Caki2 (cell line): ENCODE results near the gene MARK3. TPM values are rescaled to one million over a fixed set of nuclear protein-coding genes. Genes with fewer than 3 reads are reported as not detected.
"Not testable (repeated sequence)": the region's sequence is repeated elsewhere in the genome, so short reads cannot be mapped to it uniquely, and the experiment has no call there.

Source experiments
- DNase-seq: peaks from one replicate; pipeline ENCODE4 v3.0.0-alpha.2; 2015; ENCODE audit warnings: low read depth
- in situ Hi-C: cut with HindIII; loops from 2 replicates; pipeline ENCODE4 v1.10.0; 2016; ENCODE audit warnings: low sequenced_read_pairs, low pct_unique_long_range_greater_than_20kb, mixed read lengths
- total RNA-seq: library from RNA; depleted of rRNA; stranded (reverse); fragments of >200 nt; shearing (Covaris generic); gene quantifications from 2 replicates; pipeline ENCODE4 v1.2.3, GENCODE V29; 2014; ENCODE audit warnings: low replicate concordance

Gene MARK3
- total RNA-seq, 1 experiment from 2014 or later = 17.8 TPM

DNA sequence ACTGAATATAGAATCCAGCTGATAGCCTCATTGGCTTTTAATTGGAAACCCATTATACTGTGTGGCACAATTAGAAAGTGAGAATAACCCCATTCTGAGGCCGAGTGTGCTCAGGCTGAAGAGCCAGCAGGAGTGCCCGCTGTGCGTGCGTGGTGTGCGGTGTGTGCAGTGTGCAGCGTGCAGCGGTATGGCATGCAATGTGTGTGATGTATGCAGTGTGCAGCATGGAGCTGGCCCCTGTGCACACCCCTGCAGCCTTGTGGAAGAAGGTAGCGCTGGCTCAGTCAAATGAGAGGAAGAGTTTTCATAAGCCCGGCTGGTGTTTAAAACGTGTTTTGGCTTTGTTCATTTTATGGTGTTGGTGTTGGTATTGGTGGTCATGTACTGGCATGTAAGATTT lies 114.5 kb downstream of the MARK3 start:
- in situ Hi-C loops = no loop called here
- no peak for DNase-seq

DNA sequence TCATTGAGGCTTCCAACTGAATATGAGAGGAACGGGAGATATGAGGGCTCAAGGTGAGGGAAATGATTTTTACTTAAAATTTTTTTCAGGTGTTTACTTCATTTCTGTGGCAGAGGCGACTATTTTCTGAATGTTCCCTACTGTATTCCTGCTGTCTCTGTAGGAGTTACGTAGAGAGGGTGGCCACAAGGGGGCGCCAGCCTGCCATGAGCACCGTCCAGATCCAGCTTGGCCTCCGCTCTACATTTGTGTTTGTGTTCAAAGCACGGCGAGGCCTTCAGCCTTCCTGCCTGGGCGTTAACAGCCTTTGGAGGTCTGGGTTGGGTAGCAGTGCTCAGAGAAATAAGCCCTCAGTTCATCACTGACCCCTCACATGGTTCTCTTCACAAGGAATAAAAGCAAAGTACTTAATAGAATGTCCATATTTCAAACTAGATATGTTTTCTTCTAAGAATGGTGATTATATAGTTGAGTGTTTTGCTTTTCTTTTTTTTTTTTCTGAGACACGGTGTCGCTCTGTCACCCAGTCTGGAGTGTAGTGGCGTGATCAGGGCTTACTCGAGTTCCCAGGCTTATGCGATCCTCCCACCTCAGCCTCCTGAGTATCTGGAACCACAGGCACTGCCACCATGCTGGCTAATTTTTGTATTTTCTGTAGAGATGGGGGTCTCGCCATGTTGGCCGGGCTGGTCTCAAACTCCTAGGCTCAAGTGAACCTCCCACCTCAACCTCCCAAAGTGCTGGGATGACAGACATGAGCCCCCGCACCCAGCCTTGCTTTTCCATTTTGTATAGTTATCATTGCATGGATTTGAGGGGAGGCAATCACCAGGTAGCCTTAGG lies 115.2 kb downstream of the MARK3 start:
- DNase-seq = peak; percentile 42

DNA sequence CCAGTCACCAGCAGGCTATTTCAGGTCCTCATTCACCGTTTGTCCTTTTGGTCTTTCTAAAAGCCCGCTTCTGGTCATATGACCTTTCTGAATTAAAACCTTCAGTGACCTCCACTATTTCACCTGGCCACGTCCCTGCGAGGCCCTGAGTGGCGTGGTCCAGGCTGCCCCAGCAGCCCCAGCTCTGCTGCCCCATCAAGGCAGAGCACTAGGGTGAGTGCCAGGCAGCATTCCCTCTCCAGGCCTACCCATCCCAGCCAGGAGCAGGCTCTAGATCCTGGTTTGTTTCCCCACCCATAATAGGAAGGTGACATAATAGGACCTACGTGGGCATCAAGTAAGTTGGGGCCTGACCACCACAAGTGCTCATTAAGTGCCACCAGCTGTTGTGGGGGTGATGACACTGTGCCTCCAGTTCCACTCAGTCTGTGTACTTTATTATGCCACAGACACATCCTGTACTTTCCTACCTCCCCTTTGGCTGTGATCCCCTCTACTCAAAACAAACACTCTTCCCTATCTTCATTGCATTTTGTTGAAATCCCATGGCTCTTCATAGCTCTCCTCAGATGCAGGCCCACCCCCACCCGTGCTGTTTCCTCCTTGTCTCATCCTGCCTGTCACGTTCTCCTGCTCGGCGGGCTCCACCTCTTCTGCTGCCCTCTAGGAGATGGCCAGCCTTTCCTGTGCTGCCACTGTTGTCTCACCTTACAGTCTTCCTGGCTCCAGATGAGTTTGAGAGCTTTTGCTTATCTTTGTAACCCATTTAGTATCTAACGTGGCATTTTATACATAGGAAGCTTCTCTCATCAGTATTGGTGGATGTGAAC lies 116.0 kb downstream of the MARK3 start:
- in situ Hi-C loops = no loop called here
- no peak for DNase-seq

More for the DNA sequence above, 115.2 kb downstream of the MARK3 start:
- in situ Hi-C loops = no loop called here

DNA sequence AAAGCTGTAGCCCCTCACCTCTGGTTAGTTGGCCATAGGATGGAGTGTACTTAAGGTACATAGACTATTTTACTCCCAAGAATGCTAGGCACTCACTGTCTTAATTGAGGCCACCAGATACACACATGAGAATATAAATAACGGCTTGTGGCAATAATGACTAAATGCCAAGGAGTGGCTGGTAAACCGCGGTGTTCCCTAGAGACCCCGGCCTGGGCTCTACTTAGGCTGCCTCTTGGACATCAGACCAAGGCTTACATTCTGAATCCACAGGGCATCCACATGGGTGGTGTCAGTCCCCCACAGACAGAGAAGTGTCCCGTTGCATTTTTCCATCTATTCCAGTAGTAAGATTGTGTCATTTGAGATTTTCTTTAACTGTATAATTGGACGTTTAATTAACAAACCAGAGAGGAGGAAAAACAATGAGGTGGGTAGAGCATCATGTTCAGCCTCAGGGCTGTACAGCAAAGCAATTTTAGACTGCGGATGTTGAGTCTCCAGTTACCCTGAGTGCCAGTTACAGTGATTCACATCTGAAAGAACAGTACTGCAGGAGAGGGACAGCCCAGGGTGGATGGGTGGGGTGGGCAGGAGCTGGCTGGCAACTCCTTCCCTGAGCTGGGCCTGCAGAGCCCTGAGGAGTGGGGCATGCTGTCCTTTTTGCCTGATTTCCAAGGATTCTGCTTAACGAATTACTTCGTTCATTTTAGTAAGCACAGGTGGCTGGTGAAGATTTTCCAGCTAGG lies 116.9 kb downstream of the MARK3 start:
- no peak for DNase-seq
- in situ Hi-C loops = no loop called here

DNA sequence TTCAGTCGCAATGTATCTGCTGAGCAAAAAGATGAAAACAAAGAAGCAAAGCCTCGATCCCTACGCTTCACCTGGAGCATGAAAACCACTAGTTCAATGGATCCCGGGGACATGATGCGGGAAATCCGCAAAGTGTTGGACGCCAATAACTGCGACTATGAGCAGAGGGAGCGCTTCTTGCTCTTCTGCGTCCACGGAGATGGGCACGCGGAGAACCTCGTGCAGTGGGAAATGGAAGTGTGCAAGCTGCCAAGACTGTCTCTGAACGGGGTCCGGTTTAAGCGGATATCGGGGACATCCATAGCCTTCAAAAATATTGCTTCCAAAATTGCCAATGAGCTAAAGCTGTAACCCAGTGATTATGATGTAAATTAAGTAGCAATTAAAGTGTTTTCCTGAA lies 117.7 kb downstream of the MARK3 start:
- in situ Hi-C loops = no loop called here
- DNase-seq = no peak

DNA sequence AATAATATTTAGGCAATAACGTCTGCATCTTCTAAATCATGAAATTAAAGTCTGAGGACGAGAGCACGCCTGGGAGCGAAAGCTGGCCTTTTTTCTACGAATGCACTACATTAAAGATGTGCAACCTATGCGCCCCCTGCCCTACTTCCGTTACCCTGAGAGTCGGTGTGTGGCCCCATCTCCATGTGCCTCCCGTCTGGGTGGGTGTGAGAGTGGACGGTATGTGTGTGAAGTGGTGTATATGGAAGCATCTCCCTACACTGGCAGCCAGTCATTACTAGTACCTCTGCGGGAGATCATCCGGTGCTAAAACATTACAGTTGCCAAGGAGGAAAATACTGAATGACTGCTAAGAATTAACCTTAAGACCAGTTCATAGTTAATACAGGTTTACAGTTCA lies 118.1 kb downstream of the MARK3 start:
- in situ Hi-C loops = no loop called here

DNA sequence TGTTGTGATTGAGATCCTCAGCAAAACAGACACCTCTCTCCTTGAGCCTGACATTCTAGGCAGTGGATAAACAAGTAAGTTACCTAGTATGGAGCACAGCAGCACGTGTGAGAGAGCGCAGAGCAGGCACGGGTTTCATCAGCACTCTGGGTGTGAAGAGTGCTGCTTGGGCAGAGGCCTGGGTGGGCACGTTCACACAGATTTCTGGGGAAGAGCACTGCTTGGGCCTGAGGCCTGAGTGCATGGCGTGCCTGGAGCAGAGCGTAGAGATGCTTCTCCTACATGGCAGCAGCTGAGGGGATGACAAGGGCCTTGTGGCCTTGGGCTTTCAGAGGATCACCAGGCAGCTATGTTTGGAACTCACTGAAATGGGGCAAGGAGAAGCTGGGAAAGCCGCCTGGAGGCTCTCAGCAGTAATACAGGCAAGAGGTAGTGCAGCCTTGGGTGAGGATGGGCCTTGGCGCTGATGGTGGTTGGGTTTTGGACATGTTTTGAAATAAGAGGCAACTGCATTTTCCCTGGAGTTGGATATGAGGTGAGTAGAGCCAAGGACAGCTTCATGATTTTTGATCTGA lies 119.9 kb downstream of the MARK3 start:
- DNase-seq = no peak
- in situ Hi-C loops = no loop called here

More for the DNA sequence above, 118.1 kb downstream of the MARK3 start:
- no peak for DNase-seq

DNA sequence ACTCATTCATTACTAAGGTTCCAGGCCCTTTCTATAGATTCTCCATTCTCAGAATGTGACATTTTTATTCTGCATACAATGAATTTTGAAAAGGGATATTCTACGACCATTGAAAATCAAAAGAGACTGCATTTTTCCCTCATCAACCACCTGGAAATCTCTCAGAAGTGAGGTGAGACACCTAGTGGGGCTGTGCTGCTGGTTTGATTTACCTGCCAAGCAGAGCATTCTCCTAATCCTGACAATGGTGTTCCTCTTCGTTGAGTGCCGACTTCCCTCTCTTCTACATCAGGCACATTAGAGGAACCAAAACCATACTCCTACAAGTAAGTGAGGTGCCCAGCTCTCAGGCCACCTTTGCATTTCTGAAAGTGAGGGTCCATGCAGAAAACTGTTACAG lies 122.5 kb downstream of the MARK3 start:
- in situ Hi-C loops = no loop called here
- no peak for DNase-seq

DNA sequence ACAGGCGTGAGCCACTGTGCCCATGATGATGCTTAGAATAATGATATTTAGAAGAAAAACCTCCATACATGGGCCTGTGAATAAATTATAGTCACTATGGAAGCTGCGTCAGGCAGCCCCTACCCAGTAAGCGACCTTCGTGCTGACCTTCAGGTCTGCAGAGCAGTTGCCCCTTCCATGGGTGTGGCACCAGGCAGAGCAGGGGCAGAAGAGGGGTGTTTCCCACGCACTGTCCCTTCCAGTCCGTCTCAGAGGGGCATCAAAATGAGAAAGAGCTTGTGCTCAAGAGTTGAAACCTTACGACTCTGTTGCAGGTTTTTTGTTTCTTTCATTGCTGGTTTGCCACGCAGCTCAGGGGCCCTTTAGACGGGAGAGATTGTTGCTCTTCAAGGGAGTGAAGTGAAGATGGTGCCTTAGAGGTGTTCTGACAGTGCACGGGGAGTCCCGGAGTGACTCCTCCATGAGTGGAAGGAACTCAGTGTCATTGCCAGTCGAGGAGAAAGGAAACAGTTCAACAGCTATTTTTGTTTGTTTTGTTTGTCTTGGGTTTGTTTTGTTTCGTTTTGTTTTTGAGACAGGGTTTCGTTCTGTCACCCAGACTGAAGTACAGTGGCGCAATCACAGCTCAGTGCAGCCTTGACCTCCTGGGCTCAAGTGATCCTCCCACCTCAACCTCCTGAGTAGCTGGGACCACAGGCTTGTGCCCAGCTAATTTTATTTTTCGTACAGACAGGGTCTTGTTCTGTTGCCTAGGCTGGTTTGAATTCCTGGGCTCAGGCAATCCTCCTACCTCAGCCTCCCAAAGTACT lies 123.5 kb downstream of the MARK3 start:
- in situ Hi-C loops = no loop called here
- no peak for DNase-seq

DNA sequence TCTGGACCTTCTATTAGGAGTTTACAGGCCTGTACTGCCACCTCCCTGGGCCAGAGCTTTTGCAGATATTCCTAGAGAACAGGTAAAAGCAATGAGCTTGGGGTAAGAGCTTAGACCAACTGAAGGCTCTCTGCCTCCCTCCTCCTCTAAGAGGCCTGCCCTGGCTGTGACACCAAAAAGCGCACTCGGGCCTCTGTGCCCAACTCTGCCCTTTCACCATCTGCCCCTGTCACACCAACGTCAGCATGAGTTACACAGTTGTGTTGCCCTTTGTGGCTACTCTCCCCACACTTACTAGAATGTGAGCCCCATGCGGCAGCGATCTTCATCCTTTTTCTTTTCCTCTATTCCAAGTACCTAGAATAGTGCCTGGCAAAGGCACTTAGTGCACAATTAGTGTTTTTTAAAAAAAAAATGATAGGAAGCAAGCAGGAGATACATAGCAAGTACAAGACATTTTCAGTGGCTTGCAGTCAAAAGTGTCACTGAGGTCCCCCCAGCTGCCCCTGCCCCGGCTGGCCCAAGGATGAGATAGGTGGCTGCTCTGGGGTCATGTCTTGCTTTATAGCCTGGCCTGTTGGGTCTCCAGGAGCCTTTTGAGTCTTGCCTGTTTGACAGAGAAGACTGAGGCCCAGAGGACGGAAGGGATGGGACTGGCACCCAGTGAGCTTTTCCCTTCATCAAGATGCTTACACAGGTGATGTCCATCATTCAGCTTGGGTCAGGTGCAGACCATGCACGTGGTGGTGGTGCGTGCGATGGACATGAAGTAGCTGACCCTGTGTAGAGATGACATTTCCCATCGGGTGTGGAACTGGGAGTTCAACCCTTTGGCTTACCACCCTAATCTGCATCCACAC lies 124.9 kb downstream of the MARK3 start:
- in situ Hi-C loops = no loop called here
- DNase-seq = no peak

DNA sequence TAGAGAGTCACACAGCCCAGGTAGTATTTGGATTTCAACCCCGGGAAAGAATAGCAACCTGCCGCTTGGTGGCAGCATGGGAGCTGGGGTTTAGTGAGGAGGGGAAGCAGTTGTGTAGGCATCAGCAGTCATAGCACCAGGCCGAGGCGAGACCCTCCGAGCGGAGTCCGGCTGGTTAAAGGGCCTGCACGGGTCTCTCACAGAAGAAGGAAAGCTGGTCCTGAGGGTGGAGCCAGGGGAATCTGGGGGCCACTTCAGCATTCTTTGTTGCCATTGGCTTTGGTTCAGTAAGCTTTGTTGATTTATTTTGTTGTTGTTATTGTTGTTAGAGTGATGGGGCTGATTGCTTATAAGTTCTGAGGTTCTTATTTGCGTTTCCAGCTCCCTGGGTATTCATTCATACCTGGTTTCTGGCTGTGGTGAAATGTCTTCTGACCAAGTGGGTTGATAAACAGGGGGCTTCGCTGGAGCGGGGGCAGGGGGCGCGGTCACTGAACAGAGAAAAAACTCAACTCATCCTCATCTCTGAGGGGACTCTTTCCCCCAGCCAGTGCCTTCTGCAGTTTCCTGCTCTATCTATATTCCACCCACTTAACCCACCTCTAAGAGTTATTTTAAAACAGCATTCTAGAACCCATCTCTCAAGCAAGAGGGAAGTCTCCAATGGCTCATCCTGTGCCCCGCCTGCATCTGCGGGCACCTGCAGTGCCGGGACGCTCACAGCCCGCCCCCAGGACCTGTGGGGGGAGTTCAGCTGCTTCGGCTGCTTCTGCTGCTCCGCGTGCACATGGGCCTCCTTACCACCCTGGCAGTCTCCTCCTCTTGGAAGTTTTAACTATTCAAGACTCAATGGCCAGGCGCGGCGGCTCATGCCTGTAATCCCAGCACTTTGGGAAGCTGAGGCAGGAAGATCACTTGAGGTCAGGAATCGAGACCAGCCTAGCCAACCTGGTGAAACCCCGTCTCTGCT lies 125.8 kb downstream of the MARK3 start:
- in situ Hi-C loops = no loop called here
- no peak for DNase-seq

DNA sequence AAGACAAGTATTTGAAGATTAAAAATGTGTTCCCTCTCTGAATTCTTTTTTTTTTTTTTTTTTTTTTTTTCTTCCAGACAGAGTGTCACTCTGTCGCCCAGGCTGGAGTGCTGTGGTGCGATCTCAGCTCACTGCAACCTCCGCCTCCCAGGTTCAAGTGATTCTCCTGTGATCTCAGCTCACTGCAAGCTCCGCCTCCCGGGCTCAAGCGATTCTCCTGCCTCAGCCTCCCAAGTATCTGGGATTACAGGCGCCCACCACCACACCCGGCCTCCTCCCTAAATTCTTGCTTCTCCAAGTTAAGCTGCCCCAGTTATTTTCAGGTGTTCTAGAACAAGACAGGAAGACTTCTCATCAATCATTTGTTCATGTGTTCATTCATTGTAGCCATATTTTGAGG lies 127.0 kb downstream of the MARK3 start:
- DNase-seq, in situ Hi-C loops: not testable (repeated sequence)

DNA sequence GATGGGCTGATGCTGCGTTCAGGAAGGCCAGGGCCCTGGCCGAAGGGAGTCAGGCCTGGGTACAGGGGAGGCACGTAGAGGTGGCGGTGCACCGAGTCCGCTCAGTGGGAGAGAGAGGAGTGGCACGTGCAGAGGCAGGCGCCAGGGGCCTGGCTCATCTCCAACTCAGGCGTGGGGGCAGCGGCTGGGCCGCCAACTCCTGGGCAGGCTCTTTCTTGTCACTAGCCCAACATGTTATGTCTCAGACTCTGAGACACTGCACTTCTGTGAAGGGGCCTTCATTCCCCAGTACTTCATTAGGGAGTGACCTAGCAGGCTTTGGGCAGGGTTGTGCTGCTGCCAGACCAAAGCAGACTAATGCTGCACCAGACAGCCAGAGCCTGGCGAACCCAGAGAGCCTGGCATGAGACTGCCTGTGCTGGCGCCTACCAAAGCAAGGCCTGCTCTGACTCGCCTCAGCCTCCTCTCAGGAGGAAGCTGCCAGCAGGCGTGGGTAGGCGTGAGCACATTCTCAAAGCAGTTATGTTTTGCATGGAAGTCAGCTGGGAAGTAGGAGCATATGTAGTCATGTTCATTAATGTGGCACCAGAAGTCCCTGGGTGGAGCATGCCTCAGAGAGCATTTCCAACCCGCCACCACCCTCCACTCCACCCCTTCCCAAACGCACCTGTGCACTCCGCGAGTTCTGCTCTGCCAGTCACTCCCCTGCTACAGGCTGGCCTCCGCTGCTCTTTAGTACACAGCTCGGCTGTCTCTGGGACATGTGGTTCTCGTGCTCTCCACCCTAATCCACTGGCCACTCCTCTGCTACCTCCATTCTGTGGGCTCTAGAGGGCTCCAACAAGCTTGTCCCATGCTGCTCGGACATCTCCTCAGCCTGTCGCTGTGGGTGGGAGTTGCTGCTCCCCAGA lies 127.7 kb downstream of the MARK3 start:
- no peak for DNase-seq
- in situ Hi-C loops = no loop called here

DNA sequence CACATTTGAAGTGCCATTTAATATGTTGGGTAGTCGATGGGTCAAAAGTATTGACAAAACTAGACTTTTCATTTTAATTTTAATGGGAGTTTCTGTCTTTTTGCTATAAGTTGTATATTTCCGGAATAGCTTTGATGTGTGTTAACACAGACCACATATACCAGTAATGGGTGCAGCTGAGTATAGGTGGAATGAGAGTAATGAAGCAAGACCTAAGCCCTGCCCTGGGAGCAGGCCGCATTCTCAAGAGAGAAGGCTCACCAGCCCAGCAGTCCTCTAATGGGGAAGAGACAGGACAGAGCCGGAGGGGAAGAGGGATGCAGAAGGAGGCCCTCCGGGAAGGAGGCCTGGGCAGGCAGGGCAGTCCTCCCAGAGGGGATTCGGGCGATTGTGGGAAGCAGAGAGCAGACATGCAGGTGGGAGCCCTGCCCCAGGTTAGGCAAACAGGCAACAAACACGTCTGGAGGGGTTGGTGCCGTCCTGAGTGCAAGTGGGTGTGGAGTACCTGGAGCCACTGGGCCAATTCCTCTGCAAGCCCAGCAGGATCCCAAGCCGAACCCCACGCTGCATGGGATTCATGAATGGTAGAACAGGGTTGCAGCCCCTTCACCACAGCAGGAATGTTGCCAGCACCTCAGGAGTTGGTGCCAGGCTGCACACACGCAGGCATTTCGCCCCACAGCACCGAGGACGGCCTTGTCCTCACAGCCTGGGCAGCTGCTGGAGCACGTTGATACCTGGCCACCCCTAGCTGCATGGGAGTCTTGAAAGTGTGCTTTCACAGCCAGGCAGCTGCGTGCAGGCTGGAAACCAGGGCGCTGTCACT lies 129.6 kb downstream of the MARK3 start:
- in situ Hi-C loops = no loop called here
- DNase-seq = no peak
